Neural cell (in vitro differentiated cells): ENCODE measurements around the gene CNTLN. TPM values are rescaled to one million over a fixed set of nuclear protein-coding genes. Genes with fewer than 3 reads are reported as not detected.

Source experiments
- H2AFZ ChIP-seq: fragments of 200-600, 300-800 bp; sonication (generic), shearing (Covaris generic); 2 replicates; pipeline ENCODE4 v1.6.0; 2014; ENCODE audit warnings: low read depth, mild to moderate bottlenecking, antibody characterized with exemption, low read length, moderate library complexity
- H3F3A ChIP-seq: fragments of 200-600 bp; shearing (Covaris generic); 2 replicates; pipeline ENCODE4 v1.6.1; 2016; ENCODE audit warnings: mild to moderate bottlenecking, moderate library complexity, mixed read lengths, antibody characterized with exemption, low read length; ENCODE audit not compliant: insufficient read depth, poor library complexity, severe bottlenecking
- H3K27ac ChIP-seq: fragments of 200-600, 300-800 bp; sonication (generic), shearing (Covaris generic); 2 replicates; pipeline ENCODE4 v1.5.1; 2014; ENCODE audit warnings: mild to moderate bottlenecking, low read length, moderate library complexity
- H3K27me3 ChIP-seq: fragments of 300-800, 200-600 bp; sonication (generic), shearing (Covaris generic); 2 replicates; pipeline ENCODE4 v1.6.0; 2014; ENCODE audit warnings: mild to moderate bottlenecking, low read depth, low read length, moderate library complexity; ENCODE audit not compliant: insufficient read depth
- H3K36me3 ChIP-seq: fragments of 300-800, 200-600 bp; sonication (generic), shearing (Covaris generic); 2 replicates; pipeline ENCODE4 v1.5.1; 2014; ENCODE audit warnings: mild to moderate bottlenecking, antibody characterized with exemption, low read length, moderate library complexity; ENCODE audit not compliant: insufficient read depth
- H3K4me2 ChIP-seq: fragments of 300-800, 200-600 bp; sonication (generic), shearing (Covaris generic); 2 replicates; pipeline ENCODE4 v1.6.0; 2014; ENCODE audit warnings: mild to moderate bottlenecking, low read length
- H3K4me3 ChIP-seq: fragments of 300-800, 200-600 bp; sonication (generic), shearing (Covaris generic); 2 replicates; pipeline ENCODE4 v1.5.1; 2014; ENCODE audit warnings: mild to moderate bottlenecking, low read length, moderate library complexity
- H3K79me2 ChIP-seq: fragments of 200-600 bp; shearing (Covaris generic); replicated peaks from 2 replicates; pipeline ENCODE4 v1.6.0; 2014; ENCODE audit warnings: mild to moderate bottlenecking, low read length, moderate library complexity; ENCODE audit not compliant: insufficient read depth
- H3K9ac ChIP-seq: fragments of 300-800, 200-600 bp; sonication (generic), shearing (Covaris generic); 2 replicates; pipeline ENCODE4 v1.6.1; 2016; ENCODE audit warnings: mild to moderate bottlenecking, low read length, mixed read lengths
- H3K9me2 ChIP-seq: fragments of 200-600 bp; shearing (Covaris generic); 2 replicates; pipeline ENCODE4 v1.6.1; 2016; ENCODE audit warnings: mild to moderate bottlenecking, low read length, mixed read lengths; ENCODE audit not compliant: insufficient read depth
- H3K9me3 ChIP-seq: fragments of 200-600, 300-800 bp; sonication (generic), shearing (Covaris generic); 2 replicates; pipeline ENCODE4 v1.6.1; 2016; ENCODE audit warnings: mild to moderate bottlenecking, mixed run types, low read length, moderate library complexity, mixed read lengths
- H4K20me1 ChIP-seq: fragments of 200-600 bp; shearing (Covaris generic); 2 replicates; pipeline ENCODE4 v1.6.1; 2016; ENCODE audit warnings: mild to moderate bottlenecking, mixed run types; ENCODE audit not compliant: insufficient read depth
- CTCF ChIP-seq: fragments of 450-650 bp; IDR thresholded peaks from 2 replicates; pipeline ENCODE4 v1.5.1; 2014; ENCODE audit warnings: antibody characterized with exemption, mild to moderate bottlenecking, moderate library complexity; ENCODE audit not compliant: poor library complexity, severe bottlenecking
- EP300 ChIP-seq: fragments of 450-650 bp; conservative IDR thresholded peaks from 2 replicates; pipeline ENCODE4 v1.6.1; 2014; ENCODE audit warnings: antibody characterized with exemption, mild to moderate bottlenecking, moderate library complexity; ENCODE audit not compliant: poor library complexity, severe bottlenecking
- EZH2 ChIP-seq: fragments of 200-600, 300-800 bp; shearing (Covaris generic), sonication (generic); IDR thresholded peaks from 2 replicates; pipeline ENCODE4 v1.6.1; 2014; ENCODE audit warnings: antibody characterized with exemption, low read length, borderline replicate concordance, mild to moderate bottlenecking; ENCODE audit not compliant: insufficient read depth, poor library complexity, severe bottlenecking
- MXI1 ChIP-seq: fragments of 450-650 bp; conservative IDR thresholded peaks from 2 replicates; pipeline ENCODE4 v1.6.1; 2014; ENCODE audit warnings: antibody characterized with exemption, mild to moderate bottlenecking; ENCODE audit not compliant: poor library complexity, severe bottlenecking
- POLR2AphosphoS5 ChIP-seq: IDR thresholded peaks from 2 replicates; pipeline ENCODE4 v1.6.1; 2012
- RAD21 ChIP-seq: fragments of 450-650 bp; conservative IDR thresholded peaks from 2 replicates; pipeline ENCODE4 v1.6.1; 2014; ENCODE audit warnings: antibody characterized with exemption, mild to moderate bottlenecking, moderate library complexity
- REST ChIP-seq: IDR thresholded peaks from 2 replicates; pipeline ENCODE4 v1.6.1; 2012; ENCODE audit warnings: borderline replicate concordance
- SMC3 ChIP-seq: fragments of 450-650 bp; conservative IDR thresholded peaks from 2 replicates; pipeline ENCODE4 v1.6.1; 2014; ENCODE audit warnings: antibody characterized with exemption, mild to moderate bottlenecking, moderate library complexity; ENCODE audit not compliant: poor library complexity
- TAF1 ChIP-seq: IDR thresholded peaks from 2 replicates; pipeline ENCODE4 v1.6.1; 2012; ENCODE audit warnings: low read depth
- polyA plus RNA-seq: library from polyadenylated mRNA; depleted of rRNA; stranded (reverse); fragments of >200 nt; gene quantifications from 2 replicates; pipeline ENCODE4 v1.2.3, GENCODE V29; 2014

CNTLN gene
- polyA plus RNA-seq, 1 donor from 2014 or later = 5.0 TPM

DNA sequence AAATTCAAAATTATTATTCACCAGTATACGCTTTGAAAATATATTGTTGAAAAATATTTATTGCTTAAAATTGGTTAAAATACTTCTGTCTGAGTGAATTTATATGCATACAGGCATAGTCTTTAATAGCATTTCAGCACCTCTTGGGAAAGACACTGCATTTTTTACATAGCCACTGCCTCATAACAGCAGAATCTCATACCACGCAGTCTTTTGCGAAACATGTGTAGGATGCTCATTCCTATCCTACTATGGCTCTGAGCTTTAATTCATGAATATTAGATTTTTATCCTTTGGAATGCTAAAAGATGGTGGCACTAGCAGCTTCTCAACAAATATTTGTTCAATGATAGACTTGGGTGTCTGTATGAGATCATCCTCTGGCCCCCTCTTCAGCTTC, 350.1 kb downstream of the CNTLN start:
- Histone ChIP-seq H3K27me3 (no peaks in the 10 kb centered on the region), H3K9me3 (no peaks in the 10 kb centered on the region), H3K4me3 (no peak overlapping the region), H3K9ac (no peak overlapping the region), H3K4me2 (no peak overlapping the region), H3K9me2 (no peaks in the 10 kb centered on the region), H3K36me3 (no peaks in the 10 kb centered on the region), H3K27ac (no peak overlapping the region), H3F3A (no peaks in the 10 kb centered on the region), H4K20me1 (no peaks in the 10 kb centered on the region), H2AFZ (no peak overlapping the region), H3K79me2 (no peaks in the 10 kb centered on the region)
- TF ChIP-seq EZH2 = no peak
- no peak for TF ChIP-seq CTCF
- no peak for TF ChIP-seq POLR2AphosphoS5
- TF ChIP-seq RAD21 = no peak
- TF ChIP-seq EP300 = no peak
- TF ChIP-seq MXI1 = no peak
- no peak for TF ChIP-seq SMC3
- no peak for TF ChIP-seq REST
- TF ChIP-seq TAF1 = no peak

DNA sequence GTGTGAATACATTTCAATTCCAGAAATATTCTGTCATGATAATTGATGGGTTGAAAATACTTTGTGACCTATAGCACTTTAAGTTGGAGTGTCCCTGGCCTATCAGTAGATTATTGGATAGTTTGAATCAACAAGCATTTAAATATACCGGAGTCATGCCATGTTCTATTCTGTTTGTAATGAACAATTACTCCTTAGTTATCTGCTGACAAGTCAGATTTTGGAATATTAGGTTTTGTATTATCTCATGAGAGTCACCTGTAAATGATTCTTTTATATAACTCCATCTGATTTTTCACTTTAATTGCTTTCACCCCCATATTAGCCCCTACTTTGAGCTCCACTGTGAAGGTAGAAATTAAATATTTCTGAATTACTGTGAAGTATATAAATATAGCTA, 351.6 kb downstream of the CNTLN start:
- Histone ChIP-seq H3K9ac (no peak overlapping the region), H3K4me2 (no peak overlapping the region), H3K9me2 (no peaks in the 10 kb centered on the region), H3K27ac (no peak overlapping the region), H3F3A (no peaks in the 10 kb centered on the region), H3K4me3 (no peak overlapping the region), H3K79me2 (no peaks in the 10 kb centered on the region), H3K36me3 (no peaks in the 10 kb centered on the region), H3K9me3 (no peaks in the 10 kb centered on the region), H4K20me1 (no peaks in the 10 kb centered on the region), H2AFZ (no peak overlapping the region), H3K27me3 (no peaks in the 10 kb centered on the region)
- no peak for TF ChIP-seq TAF1
- TF ChIP-seq EZH2 = no peak
- no peak for TF ChIP-seq SMC3
- no peak for TF ChIP-seq MXI1
- no peak for TF ChIP-seq RAD21
- TF ChIP-seq CTCF = no peak
- TF ChIP-seq REST = no peak
- no peak for TF ChIP-seq POLR2AphosphoS5
- TF ChIP-seq EP300 = no peak
